Measurements from ENCODE around the gene SH3BP5.

Gene SH3BP5

DNA sequence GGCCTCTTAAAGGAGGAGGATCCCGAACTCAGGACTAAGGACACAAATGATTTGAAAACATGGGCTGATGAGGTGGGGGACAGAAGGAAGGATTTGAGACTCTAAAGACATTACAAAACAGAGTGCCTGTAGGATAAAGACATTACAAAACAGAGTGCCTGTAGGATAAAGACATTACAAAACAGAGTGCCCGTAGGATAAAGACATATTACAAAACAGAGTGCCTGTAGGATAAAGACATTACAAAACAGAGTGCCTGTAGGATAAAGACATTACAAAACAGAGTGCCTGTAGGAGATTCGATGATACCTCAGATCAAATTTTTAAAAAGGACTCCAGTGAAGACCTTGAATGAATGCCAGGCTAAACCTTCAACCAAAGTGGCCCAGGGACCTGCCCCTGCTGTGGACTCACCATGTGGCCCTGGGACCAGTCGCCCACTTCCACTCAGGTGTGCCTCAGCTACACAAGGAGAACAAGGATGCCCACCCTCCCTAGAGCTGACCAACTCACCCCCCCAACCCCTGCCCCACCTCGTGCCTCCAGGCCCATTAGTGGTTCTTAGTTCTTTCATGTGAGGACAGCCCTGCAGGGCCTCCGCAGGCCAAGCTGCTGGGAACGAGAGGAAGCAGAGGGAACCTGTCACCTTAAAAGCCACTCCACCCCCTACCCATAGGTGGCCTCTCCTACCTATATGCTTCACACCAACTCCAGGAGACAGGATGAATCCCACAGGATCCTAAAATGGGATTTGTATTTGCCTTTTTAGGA is 59.8 kb downstream of the SH3BP5 start:
- peak; percentile 25 for DNase-seq

DNA sequence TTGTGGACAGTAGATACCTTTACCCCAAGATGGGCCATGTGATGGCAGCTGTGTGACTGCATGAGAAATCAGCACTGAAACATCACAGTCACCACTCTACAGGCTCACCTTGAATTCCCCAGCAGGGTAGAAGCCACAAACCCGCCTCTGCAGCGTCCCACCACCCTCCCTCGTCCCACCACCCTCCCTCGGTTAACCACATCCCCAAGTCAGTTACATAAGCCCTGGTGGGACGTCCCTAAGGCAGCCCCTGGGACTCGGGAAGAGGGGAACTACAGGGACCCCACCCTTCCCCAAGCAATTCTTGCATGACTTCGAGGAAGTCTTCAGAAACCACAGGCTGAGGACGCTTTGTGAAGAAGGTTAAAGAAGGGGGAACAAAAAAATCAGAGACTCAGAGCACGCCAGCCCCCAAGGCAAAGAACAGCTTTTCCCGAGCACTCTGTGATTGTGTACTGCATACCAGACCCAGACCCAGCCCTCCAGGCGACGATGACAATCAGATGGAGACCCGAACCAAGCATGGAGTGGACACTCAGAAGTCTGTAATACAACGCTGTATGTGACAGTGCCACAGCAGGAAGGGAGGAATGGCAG is 60.5 kb downstream of the SH3BP5 start:
- DNase-seq, result peak; percentile 89

DNA sequence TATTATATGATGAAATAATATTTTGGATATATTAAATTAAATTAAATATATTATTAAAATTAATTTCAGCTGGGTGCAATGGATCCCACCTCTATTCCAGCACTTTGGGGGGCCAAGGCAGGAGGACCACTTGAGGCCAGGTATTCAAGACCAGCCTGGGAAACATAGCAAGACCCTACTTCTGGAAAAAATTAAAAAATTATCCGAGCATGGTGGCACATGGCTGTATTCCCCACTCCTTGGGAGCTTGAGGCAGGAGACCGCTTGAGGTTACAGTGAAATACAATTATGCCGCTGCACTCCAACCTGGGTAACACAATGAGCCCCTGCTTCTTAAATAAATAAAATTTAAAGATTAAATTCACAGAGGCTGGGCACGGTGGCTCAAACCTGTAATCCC is 61.4 kb downstream of the SH3BP5 start:
- DNase-seq, result no peak

DNA sequence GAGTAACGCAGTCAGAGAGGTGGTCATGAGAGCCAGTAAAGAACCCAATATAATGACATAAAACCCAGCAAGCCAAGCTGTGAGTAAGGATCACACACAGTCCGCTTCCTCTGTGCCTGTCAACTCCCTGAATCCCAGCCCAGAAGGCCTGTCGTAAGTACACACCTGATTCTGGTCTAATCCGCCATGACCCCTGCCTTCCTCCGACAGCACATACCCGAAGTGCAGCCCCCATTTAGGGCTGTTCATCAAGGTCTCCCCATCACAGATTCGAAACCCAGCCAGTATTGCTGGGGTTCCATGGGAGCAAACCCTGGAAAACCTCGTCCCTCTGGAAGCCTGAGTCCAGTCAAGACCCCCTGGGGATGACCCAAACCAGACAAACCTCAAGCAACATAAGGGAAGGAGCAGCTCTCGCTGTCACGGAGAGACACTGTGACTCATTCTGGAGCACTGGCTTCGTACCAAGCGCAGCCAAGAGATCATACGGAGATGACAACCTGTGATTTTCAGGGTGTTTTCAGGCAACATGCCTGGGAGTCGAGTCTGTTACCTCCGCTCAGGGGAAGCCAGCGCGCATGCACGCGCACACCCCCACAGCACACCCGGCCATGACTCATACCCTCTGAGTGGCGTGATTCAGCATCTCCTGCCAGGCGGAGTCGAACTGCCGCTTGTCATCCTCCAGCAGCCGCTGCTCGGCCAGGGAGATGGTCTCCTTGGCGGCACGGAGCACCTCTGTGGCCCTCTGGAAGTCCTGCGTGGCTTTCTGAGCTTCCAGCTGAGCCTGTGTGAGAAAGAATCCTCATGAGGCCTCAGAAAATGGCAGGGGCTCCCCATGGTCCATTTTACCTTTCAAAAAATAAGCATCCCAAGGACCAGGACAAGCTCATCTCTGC is 63.0 kb downstream of the SH3BP5 start:
- peak; percentile 92 for DNase-seq

DNA sequence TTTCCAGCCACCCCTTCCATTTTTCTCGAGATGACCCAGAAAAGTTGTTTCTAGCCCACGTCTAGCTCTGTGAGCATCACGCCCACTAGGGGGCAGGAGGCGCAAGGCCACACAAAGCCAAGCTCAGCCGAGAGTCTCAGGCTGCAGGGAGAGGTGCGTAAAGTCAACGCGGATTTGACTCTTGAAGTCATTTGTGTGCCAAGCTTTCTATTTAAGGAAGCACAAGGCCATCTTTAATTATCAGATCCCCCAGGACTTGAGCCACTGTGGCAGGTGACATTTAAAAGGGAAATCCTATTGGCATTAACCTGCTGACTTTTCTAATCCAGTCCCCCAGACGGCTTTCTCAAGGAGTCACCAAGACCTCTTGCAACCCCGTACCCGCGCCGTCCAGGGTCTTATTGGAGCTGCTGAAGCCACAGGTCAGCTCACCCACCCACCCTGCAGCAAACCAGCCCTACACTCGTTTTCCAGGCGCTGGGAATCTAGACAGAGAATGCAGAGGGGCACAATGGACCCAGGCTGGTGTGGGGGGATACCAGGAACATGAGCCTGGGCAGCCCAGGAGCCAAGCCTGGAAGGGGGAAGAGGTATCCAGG is 64.3 kb downstream of the SH3BP5 start:
- peak; percentile 91 for DNase-seq

DNA sequence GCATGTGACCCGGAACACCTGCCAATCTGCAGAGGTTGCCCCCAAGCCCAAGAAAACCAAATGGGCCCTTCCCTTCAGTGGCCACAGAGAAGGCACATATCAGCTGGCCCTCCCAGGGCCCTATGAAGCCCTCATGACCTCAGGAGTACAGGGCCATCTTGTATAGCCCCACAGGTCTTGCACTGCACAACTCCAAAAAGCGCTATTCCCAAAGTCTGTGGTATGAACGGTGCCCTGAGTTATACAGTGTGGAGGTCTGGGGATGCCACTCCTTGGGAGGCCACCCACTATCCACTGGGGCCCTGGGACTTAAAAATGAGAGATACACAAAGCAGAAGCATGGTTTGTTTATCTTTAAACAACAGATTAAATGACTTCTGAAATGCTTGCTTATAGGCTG is 64.9 kb downstream of the SH3BP5 start:
- DNase-seq, result no peak

DNA sequence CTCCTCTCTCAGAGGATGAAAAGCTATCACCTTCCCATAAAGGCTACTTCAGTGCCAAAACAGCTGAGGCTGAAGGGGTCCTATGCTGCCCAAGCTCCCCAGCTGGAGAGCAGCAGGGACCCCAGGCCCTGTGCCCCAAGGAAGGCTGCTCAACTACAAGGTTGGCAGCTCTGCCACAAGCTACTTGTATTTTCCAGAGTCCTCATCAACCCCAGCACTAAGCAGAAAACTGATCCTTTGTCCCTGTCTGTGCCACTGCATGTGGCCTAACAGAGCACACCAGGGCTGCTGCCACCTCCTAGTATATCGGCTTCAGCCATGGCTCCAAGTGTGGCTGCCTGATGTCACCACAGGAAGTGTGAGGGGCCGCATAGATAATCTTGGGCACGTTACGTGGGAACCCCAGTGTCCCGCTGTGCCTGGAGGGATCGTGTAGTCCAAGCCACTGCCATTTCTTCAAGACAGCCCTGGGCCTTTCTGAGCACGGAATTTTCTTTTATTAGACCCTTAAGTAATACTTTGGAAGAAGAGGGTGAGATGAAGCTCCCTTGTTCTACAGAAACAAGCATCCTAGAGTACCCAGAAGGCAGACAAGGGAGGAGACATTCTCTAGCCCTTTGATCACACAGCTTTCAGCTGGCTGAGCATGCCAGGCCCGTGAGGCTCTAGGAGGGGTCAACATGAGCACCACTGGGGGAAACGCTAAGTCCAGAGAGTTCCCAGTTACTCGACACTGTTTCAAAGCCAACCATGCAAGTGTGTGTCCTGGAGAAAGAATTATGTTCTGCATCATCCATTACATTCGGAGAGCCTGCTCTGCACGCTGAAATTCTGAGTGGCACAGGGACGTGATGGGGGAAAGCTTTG is 65.6 kb downstream of the SH3BP5 start:
- no peak for DNase-seq

DNA sequence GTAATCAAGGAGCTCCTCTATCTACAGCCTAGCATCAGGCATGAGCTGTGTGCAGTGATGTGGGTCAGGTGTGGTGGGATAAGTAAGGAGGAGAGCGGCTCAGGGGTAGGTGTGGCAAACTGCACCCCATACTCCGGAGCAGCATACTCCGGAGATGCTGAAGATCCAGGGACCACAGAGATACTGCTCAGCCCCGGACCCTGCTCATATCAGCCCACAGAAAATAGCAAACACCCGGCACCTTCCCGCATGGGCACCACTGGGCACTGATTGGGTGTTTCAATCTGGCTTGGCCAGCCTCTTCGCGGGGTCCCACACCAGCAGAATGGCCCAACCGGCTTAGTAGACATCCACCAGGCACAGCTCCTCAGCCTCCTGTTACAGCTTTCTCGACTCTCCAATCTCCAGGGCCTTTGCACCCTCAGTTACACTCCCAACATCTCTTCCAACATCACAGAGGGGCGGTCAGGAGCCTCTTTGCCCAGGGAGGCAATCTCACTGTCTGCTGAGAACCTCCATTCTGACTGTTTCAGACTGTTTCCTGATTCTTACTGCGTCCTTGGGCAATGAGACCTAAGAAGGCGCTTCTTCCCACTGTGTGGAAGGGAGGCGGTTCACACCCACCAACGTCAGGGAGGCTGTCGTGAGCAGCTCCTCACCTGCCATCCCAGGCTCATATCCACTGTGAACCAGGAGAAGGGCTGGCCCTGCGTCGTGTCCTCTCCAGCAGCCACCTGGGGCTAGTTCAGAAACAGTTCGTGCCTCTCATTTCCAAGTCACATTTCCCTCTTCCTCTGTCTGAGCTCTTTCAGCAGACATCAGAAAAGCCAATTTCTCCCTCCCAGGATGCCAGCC is 66.5 kb downstream of the SH3BP5 start:
- DNase-seq, result no peak

DNA sequence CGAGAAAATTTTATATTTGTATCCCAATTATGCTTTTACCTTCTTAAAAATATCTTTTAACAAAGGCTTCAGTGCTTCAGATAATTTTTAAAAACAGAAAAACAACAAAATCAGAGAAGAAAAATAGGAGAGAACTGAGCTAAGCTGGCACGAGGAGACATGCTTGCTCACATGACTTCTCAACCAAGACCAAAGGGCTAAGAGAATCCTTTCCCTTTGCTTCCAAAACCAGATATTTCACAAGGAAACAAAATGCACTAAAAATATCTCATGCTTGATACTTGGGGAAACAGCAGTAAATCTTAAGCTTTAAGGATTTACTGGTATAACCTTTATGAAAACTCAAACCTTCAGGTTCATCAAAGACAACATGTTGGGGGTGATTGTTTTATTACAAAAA is 67.9 kb downstream of the SH3BP5 start:
- DNase-seq, result no peak

DNA sequence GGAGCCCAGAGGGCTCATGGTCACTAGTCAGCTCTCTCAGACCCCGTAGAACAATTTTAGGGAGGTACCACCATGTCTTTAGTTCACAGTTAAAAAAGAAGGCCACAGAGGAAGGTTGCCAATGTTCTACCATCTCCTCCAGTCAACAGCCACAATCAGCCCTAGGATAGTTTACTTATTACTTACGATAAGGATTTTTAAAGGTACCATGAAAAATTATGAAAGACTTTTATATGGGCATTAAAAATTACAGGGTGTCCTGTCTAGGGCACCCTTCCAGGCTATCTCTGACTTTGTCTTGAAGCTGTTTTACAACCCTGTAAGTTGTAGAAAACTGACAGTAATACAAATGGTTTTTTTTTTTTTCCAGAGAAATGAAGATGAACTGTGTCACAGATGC is 68.5 kb downstream of the SH3BP5 start:
- no peak for DNase-seq

DNA sequence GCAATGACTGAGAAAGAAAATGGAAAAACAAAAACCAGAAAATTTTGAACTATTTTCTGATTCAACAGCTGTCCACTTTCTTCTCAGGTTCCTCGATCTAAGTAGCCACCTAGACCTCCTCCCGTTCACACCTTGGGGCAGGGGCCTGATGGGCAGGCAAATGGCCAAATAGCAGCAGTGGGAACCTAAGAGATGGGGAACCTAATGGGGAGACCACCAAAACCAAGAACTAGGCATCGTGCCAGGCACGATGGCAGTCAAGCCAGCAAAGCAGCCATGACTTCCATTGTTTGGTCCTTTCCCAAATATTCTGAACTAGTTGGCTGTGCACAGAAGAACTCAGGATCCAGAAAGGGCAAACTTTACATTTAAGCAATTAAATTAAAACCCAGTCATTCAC is 69.3 kb downstream of the SH3BP5 start:
- DNase-seq, result no peak

DNA sequence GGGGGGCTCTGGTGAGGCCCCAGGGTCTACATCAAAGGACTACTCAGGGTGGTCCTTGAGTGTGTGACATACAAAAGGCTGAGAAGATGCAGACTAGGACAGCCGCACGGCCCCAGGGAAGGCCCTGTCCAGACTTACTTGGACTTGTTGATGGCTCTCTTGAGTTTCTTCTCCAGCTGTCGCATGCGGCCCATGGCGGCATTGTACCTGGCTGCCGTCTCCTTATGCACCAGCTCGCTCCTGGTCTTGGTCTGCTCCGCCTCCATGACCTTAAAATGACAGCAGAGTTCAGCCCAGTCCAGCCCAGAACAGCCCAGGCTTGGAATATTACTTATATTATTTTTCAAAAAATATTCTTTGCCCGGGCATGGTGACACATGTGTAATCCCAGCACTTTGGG is 70.4 kb downstream of the SH3BP5 start:
- no peak for DNase-seq

DNA sequence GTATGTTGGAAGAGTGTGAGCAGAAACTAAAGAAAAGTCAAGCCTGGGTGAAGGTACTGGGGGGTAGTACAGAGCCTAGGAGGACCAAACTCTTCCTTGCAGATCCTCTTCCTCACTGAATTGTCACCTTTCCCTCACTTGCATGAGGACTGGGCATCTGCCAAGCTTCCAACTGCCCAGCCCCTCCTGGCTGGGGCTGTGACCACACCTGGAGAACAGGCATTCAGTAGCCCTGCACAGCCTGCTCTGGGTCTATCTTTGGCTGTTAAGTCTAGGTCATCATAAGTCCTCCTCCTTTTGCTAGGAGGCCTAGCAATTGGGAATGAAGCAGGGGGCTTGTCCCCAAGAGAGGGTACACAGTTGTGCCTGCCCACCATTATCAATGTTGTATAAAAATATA is 71.1 kb downstream of the SH3BP5 start:
- DNase-seq, result no peak

DNA sequence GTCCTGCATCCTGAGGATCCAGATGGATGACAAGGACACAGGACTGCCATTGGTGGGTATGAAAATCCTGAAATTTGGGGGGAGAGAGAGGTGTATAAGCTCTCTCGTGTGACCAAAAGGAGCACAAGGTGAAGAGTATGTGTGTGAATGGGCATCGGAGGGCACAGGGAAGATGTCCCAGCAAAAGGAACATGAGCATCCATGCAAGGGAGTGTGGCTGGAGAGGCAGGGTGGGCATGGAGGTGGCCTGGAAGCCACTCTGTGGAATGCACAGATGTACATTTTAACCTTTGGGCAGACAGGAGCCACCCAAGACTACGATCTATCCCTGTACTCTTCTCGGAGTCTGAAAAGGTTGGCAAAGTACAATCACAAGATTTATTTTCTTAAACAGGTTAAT is 71.9 kb downstream of the SH3BP5 start:
- DNase-seq, result no peak

DNA sequence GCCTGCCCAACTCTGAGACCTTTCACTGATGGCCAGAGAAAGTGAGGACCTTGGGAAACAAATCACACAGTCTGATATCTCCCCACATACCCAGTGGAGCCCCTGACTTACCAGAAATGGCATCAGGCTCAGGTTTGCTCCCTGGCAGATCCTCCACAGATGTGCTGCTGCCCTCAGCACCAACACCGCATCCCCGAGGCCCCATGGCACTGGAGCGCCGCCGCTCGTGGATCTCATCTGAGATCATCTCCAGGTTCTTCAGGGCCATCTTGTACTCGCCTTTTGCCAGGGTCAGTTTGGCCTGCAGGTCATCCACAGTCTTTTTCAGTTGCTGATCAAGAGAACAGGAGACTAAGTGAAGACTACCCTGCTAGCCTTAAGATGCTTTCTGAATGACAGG is 73.7 kb downstream of the SH3BP5 start:
- no peak for DNase-seq

DNA sequence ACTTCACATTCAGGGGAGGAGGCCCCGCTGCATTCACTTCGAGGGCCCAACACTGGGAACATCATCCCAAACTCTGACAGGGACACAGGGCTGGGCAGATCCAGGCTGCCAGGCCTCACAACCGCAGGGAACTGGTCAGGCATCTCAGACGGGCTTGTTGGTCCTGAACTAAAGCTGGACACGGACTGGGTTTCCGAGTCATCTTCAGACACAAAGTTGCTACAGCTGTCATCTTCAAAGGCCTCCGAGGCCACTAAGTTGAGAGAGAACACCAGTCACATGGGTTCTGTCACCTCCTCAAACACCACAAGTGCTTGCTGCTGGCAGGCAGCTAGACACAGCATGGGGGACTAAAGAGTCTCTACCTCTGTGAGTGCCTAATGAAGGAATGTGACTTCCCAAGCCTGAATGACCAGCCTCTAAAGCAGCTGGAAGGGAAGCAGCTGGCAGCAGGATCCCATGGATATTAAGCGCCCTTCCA is 75.5 kb downstream of the SH3BP5 start:
- no peak for DNase-seq

DNA sequence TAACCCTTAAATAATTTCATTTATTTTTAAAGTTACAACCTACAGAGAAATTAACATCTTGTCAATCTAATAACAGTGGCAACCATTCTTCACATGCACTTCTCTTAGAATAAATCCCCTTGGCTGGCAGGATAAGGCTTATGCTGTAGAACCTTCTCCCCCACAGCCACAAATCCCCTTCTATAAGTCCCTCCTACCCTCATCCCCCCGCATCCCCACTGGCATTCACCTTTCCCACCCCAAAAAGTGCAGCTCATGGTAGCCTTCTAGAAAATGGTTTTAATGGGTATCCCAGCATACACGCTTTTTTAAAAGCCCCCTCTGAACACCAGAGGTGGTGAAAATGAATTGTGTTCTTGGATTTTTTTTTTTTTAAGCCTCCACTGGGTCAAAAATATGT is 77.2 kb downstream of the SH3BP5 start:
- no peak for DNase-seq

DNA sequence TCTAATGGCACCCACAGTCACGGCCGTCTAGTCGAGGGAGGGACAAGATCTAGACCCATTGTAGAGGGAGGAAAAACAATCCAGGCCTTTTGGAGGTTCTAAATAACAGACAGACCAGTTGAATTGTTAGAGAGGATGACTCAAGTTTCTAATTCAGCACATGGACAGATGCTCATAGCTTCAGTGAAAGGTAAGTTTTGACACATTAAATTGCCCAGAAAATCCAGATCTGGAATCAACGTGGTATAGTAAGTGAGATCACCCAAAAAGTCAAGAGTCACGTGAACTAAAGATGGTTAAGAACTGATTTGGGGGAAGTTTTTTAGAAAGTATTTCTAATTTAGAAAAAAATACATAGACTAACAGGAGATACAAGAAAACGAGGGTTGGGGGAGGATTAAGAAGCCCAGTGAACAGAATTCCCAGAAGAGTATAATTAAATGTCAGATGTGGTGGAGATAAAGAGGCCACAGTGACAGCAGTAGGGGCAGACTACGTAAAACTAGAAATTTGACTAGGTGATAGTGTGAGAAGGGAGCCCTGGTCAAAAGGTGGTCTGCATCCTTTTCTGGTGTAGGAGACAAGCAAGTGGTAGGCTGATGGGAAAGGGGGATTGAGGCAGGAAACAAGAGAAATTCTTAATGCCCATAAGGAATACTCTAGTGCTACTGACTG is 79.2 kb downstream of the SH3BP5 start:
- no peak for DNase-seq

DNA sequence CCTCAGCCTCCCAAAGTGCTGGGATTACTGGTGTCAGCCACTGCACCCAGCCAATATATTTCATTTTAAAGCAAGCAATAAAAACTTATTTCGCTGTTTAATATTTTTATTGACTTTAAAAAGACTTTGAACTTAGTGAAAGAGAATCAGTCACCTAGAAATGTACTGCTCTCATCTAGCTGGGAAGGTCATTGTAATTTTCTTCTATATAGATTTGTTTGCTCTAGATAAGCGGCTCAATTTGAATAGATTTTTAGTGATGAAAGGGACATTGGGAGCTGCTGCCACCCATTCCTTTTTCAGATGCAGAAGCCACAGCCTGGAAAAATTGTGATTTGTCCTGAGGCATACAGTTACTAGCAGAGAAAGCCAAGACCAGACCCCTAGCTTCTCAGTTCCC is 86.2 kb downstream of the SH3BP5 start:
- DNase-seq, result no peak

DNA sequence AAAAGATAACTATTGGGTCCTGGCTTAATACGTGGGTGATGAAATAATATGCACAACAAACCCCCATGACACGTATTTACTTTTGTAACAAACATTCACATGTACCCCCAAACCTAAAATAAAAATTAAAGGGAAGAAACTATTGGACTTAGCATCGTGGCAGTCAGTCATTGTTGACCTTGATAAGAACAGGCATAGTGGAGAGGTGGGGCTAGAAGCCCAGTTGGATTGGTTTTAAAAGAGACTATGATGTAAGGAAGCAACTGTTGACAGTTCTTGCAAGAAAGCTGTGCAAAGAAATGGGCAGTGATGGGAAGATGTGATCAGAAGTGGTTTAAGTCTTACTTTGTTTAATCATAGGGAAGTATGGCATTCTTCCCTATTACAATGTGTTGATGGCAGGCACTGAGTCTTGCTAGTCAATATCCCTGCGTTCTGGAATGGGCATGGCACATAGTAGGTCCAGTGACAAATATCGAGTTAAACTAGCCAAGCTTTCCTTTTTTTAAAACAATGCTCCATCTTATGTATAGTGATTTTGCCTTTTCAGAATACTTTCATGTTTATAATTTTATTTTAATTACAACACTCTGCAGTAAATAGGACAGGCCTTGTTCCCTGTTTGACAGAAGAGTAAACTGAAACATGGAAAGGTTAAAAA is 88.4 kb downstream of the SH3BP5 start:
- DNase-seq, result no peak

All from CD4-positive, alpha-beta T cell treated with Interleukin-17A for 4 hours (primary cell).